Testis (tissue), 2 donors: ENCODE results near the gene KLHL25.

ENCODE experiments used
- CTCF ChIP-seq, 3 experiments: fragments of 450-650 bp in 2 of 3; fragments of 200-600 bp in 1 of 3; sonication (generic) in 1 of 3; IDR thresholded peaks; one replicate each; pipeline ENCODE4 v1.5.1; 2016 to 2019; ENCODE audit warnings: antibody characterized with exemption in 3 of 3, mild to moderate bottlenecking in 2 of 3, moderate library complexity in 1 of 3
- POLR2A ChIP-seq: fragments of 450-650 bp; IDR thresholded peaks from one replicate; pipeline ENCODE4 v1.6.1; 2017; ENCODE audit warnings: antibody characterized with exemption, mild to moderate bottlenecking, moderate library complexity

GRCh38 chr15:85837881-85838280 is 43.2 kb upstream of the KLHL25 start:
- TF ChIP-seq CTCF (IDR thresholded peaks at IDR 0.05) (no peak), POLR2A (no peak)
